Activated effector memory CD4-positive, alpha-beta T cell treated with Interleukin-2 at 50 U/mL for 16 hours (primary cell): Measurements from ENCODE around the gene TNS3.
"Not testable (repeated sequence)": the region's sequence is repeated elsewhere in the genome, so short reads cannot be mapped to it uniquely, and the experiment has no call there.

Experiments used
- DNase-seq: peaks from one replicate; pipeline ENCODE4 v3.0.0-alpha.2; 2020

The TNS3 gene

DNA sequence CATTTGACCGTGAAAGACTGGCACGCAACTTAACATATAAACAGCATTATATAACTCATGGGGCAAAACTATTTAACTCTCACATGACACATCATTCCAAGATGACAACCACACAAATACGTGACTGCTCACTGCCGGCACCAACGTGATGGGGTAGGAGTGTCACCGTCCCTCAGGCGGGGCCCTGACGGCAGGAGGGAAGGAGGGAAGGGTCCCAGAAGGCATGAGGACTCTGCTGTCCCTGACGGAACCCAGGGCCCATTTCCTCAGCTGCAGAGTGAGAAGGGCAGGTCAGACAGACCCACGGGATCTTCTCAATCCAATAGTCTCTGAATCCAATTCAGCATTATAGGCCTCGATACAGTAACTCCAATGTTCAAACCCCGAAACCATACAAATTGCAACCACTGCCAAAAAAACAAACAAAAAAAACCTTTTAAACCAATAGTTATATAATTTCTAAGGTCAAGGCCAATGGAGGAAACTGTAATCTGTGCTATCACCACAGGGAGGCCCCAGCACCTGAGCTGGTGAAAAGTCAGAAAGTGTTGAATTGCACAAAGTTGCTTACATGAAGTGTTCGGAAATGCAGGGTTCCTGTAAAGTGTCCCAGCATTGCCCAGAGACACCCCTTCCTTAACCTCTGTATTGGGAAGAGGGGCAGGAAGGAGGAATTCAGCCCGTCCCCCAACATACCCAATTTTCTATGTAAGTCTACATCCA is 137.4 kb downstream of the TNS3 start:
- DNase-seq, result no peak

DNA sequence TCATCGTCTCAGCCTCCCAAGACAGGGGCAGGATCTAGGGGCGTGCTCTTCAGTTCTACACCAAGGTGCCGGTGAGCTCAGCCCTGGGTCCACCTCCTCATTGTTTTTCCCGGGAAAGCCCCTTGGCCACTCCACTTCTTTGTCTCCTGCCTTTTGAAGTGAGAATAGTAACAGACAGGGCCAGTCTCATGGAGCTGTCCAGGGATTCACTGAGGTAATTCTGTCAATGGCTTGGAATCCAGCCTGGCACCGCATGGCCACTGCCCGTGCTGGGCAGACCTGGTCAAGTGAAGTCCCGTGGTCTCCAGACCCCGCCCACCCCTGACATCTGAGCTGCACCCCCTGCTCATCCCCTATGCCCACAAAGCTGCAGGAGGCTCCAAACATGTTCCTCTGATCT is 138.9 kb downstream of the TNS3 start:
- no peak for DNase-seq

DNA sequence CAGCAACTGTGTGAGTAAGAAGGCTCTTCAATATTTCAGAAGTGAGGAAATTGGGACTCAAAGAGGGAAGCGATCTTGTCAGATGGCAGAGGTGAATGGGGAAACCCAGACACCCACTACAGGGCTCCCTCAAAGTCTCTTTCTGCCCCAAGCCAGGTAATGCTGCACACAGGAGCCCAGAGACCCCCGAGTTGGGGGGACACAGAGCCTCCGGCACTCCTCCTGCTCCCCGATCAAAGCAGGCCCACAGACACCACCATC is 139.4 kb downstream of the TNS3 start:
- DNase-seq, result no peak

DNA sequence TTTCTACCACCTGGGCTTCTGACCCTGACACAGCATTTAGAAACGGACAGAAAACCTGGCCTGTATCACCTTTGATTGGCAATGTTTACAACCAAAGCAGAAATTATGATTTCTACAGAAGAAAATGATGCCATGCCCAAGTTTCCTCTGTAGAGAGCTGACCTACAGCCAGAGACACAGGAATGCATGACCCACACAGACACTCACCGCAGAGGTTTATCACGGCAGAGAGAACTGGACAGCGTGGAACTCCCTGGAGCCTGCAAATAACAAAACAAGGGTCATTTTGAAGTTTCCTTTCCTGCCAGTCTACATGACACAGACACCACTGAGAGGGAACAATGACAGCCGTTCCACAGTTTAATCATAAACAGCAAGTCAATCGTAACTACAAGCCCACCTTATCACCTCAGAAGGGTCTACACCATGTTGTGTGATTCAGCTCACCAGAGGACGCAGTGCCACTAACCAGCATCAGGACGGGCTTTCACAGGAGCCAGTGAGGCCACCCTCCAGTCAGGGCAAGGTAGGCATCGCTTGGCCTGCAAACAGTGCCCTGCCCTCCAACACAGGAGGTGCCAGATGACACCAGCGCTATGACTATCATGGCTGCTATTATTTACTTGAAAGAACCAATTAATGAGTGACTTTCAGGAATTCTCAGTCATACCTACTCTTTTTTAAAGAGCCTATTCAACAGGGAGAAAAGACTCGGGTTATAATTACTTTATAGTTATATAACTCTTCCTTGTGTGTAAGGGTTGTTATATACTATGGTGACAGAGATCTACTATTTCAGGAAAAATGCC is 139.9 kb downstream of the TNS3 start:
- no peak for DNase-seq

DNA sequence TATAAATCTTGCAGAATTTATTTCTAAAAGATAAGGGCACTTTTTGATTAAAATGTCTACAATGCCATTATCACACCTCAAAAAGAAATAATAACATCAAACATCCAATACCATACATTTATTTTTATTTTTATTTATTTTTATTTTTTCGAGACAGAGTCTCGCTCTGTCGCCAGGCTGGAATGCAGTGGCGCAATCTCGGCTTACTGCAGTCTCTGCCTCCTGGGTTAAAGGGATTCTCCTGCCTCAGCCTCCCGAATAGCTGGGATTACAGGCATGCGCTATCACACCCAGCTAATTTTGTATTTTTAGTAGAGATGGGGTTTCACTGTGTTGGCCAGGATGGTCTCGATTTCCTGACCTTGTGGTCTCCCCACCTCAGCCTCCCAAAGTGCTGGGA is 140.9 kb downstream of the TNS3 start:
- not testable (repeated sequence) for DNase-seq

DNA sequence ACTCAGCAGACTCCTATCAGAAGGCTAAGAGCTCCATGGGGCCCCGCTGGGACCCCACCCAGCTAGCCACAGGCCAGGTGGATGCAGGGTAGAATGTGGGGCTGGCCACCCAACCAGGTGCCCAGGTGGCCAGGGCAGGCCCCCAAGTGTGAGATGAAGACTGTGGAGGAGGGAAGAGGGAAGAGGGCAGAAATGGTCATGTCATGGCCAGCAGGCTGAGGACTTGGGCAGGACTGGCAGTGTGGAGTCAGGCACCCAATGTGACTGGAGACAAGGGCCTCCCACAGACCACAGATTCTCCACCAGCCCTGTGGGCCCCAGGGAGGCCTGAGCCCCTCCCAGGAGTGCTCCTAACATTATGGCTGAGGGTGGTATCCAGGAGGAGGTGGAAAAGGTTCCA is 141.6 kb downstream of the TNS3 start:
- no peak for DNase-seq

DNA sequence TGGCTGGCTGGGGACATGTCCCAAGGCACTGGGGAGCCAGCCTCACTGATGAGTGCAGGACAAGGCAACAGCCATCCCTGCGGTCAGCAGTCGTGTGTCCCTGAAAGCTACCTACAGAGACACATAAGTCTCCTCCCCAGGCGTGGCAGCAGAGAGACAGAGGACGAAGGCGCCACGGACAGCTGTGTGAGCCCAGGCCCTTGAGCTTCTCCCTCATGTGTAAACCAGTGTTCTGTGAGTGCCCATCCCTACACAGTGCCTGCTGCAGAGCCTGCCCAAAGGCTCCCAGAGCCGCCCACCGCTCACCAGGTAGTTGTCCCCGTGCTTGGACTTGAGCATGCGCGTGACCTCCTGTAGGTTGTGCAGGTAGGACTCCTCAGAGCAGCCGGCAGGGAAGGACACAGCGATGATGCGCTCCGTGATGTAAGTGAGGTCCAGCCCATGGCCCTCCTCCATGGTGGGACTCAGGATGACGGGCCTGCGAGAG is 142.7 kb downstream of the TNS3 start:
- DNase-seq, result no peak

DNA sequence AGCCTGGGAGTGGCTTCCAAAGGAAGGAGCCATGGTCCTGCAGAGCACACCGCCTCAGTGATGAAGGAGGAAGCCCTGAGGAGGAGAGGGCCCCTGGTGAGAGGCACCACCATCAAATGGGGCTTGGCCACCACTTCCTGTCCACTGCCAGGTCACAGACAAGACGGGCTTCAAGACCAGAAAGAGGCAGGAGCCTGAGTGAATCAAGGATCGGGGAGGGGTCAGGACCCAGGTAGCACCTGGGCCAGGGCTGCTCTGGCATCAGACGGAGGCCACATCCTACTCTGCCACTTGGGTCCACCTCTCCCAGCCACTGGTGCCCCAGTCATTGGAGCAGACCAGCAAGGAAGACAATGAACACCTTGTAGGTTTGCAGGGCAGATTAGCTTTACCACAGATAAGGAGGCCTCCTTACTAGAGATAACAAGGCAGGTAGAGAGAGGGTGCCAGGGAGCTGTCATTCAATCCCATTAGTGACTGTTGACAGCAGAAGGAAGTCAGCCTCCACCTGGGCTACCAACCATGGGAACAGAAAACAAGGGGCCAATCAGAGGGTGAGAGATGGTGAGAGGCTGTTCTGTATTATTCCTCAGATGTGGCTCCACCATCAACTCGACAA is 143.4 kb downstream of the TNS3 start:
- DNase-seq, result no peak

DNA sequence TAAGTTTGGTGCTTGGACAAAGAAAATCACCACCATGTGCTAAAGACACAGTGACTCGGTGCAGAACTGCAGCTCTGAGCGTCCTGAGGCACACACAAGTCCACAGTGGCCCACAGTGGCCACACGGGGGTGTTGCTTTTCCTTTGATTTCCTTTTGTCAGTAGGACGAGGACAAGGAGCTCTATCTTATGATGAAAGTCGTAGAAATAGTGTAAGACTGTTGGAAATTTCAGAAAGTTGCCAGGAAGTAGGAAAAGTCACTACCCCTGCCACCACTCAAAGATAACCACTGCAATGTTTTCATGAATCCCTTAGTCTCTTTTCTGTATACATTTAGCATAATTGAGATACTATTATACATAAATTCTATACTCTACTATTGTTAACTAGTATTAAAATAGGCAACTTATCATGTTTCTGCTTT is 146.0 kb downstream of the TNS3 start:
- DNase-seq, result no peak

DNA sequence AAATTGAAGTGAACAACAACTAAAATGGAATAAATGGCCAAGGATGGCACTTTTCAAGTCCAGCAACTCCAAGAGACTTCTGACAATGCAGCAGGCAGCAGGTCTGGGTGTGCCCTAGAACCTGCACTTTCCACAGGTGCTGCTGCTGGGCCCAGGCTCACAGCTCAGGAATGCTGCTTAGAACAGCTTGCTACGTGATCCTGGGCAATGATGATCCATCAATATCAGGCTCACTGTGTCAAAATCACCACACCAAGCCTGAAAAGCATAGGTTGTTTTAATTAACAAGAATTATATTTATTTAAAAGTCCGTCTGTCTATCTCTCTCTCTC is 148.4 kb downstream of the TNS3 start:
- DNase-seq, result no peak

DNA sequence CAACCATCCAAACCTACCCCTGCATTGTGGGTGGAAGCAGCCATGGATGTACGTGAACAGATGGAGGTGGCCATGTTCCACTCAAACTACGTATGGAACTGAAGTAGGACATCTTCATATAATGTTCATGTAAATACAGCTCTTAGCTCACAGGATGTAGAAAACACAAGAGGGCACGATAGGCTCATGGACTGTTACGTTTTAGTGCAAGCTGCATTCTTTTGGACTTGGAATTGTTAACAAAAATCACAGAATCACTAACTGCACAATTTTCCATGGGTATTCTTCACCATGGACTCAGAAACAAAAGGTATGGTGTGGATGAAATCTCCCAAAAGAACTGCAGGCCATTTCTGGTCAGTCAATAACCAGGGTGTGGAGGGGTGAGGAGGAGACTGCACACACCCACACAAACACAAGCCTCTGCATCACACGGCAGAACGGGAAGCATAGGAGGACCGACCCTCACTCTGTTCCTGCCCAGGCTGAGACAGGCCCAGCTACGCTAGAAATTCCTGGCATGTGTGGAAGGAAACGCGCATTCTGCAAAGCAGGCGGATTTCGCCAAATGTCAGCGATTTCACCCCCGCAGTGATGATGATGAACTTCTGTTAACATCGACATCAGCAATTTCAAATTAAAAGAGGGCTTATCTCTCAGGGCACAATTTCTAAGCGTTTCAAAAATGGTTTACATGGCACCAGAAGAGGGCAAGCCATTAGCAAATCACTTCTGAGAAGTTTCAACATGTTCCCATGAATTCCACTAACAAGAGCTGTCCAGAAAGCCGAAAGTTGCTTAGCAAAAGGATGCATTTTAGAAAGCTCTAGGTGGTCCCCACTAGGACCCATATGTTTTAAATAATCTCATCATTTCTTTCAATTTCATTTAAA is 149.0 kb downstream of the TNS3 start:
- no peak for DNase-seq

DNA sequence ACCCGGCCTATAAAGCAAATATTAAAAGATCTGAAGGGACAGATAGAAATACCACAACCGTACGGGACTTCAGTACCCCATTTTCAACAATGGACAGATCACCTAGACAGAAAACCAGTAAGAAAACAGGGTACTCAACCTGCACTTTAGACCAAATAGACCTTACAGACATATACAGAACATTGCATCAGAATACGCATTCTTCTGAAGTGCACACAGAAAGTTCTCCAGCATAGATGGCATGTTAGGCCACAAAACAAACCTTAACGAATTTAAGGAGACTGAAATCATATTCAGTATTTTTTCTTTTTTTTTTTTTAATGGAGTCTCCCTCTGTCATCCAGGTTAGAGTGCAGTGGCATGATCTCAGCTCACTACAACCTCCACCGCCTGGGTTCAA is 151.5 kb downstream of the TNS3 start:
- DNase-seq, result no peak

DNA sequence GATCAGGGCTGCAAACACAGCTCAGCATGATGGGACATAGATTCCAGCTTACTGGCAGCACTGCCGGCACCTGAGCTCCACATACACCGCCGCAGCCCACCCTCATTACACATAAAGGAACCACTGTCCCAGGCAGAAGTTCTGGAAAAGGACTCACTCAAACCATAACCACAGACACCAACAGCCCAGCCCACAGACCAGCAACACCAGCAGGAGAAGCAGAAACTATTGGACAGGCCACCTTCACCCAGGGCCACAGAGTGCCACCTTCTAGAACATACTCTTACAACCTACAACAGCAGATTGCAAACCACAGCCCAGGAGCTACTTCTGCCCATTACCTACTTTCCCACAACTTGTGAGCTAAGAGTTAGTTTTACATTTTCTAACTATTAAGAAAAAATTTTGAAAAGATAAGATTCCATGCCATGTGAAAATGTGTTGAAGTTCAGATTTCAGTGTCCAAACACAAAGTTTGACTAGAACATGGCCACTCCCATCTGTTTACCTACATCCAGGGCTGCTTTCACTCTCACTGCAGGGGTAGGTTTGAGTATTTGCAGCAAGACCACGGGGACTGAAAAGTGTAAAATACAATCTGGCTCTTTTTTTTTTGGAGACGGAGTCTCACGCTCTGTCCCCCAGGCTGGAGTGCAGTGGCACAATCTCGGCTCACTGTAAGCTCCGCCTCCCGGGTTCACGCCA is 153.0 kb downstream of the TNS3 start:
- no peak for DNase-seq

DNA sequence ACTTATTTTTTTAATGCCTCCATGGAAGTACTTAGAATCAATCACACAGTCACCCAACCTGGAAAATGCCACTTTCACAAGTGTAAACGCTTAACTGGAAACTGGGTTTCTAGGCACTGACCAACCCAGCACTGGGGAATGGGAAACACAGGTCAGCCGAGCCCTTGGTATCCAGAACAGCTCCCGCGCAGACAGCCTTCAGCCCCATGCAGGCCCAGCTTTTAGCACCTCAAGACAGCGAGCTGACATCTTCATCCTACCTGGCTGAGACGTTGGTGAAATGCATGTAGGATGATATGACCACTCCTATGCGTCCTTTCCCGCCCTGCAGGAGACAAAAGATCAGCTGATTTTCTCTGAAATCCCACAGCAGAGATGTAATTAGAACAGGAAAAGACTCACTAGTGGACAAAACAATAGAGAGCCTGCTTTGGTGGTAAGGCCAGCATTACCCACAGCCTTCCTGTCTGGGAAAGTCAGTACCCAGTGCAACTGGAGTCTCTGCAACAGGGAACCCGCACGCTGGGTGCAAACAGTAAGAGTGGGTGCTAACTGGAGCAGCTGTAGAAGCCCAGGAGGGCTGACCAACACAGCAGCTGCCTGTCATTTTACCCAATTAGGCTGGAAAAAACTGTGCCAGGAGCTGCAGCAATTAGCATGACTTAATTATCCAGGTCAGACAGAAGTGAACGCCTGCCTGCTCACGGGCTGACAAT is 153.7 kb downstream of the TNS3 start:
- DNase-seq, result no peak

DNA sequence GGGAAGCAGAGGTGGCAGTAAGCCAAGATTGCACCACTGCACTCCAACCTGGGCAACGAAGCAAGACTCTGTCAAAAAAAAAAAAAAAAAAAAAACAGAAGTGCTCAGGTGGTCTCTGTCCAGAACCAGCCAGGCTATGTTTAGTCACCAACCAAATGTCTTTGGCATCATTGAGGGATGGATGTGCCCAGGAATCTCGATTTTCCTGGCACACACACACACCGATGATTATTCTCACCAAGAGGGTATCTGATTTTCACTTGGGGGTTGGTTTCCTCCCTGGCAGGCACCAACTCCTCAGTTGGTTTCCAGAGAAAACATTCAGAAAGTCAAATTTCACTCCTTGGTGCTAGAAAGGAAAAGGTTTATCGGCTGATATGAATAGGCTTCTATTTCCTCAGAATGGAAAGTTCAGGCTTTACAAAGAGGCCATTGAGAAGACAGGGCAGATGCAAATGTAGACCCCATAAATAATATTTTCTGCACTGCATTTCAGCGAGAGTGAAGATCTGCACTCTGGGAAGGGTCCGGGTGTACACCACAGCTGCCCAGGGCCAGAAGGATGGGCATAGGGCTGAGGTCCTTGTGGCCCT is 154.8 kb downstream of the TNS3 start:
- no peak for DNase-seq

DNA sequence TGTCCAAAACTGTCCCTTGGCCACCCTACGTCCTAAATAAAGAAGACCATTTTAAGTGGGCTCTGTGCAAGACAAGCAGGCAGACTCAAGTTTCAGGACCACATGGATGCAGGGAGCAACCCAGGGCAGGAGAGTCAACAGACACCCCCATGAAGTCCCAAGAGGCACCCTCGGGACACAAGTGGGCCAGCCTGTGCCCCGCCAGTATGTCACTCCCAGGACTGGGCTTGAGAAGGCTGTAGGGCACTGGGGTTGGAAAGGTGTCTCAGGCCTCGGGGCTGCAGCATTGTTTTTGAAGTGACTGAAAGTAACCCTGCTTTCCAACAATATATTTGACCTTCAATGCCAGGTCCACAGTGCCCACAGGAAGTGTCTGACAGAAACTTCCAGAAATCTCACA is 157.4 kb downstream of the TNS3 start:
- DNase-seq, result no peak

DNA sequence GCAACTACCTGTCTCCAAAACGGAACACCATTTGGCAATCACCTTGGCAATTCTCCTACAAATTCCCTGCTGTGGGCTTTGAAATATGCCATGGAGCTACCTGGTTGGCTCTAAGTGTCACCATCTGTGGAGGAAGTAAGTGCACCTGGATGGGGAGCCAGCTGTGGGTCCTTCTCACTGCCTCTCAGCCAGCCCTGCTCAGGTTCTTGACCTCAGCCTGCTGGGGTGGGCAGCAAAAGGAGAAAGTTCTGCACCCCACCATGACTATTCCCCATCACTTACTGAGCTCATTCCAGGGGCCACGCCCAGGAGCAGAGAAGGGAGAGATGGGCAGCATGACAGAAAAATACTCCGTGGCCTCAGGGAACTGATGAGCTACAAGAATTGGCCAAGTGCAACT is 158.7 kb downstream of the TNS3 start:
- no peak for DNase-seq

DNA sequence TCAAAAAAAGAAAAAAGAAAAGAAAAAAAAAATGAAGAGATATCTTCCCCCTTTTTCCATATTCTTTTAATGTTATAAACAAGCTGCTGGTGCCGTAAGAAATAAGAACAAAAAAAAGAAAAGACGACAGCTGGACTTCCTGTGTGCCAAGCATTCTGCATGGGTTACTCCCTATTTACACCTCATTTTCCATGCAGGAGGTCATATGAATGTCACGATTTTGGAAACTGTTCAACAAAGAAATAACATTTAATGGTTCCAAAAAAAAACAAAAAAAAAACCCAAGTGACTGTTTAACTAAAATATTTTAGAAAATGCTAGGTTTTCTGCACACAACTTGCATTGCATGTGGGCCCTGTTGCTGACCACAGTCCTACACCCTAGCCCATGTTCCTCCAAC is 159.3 kb downstream of the TNS3 start:
- no peak for DNase-seq

DNA sequence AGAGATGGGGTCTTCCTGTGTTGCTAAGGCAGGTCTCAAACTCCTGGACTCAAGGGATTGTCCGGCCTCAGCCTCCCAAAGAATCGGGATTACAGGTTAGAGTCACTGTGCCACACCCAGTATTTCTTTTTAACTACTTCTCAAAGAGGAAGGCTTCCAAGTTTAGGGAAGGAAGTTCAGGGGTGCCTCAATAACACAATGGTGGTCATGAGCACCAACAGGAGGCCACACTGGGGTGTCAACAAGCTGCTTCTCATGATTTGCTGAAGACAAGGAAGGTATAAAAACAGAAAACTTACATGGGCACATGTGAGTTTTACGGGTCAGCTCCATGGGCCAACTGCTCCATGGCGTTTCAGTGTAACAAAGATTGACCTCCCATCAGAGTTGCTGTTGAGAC is 160.5 kb downstream of the TNS3 start:
- no peak for DNase-seq

DNA sequence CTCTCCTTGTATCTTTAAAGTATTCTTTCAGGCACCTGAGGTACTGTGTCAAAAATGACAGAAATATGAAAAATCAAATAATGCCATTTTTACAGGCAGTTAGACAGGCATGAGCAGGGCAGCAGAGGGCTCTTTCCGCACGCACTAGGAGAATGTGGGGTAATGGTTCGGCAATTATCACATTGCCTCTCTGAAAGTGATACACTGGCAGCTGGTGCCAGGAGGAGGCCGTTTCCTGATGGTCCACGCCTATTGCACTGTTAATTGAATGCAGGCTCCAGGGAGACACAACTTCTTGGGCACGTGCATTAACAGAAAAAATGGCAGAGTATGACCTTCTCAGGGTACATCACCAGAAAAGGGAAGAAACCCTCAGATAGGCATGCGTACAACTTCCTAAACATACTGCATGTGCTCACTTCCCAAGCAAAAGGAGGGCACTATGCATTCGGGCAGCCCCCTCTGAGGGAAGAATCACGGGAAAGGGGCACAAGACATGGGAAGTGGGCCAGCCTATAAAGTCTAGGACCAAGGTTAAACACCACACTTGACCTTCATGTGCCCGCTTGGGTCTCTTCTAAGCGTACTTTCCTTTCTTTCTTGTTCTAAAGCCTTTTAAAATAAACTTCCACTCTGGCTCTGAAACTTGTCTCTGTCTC is 161.7 kb downstream of the TNS3 start:
- DNase-seq, result no peak

DNA sequence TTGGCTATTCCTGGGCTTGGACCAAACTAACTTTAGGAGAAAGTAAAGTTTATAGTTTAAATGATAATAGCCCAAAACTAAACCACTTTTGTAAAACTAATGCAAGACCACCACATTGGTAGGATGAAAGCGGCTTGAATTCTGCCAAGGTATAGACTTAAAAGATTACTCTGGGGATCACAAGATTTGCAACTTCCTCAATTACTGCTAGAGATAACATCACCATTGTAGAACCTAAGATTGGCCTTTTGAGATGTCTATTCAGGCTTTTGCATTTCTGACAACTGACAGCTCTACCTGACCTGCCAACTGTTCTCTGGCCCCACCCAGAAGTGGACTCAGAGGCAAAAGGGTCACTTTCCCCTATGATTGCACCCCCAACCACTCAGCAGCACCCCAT is 162.4 kb downstream of the TNS3 start:
- DNase-seq, result no peak
